RWPE2 (cell line): Measurements from ENCODE around the gene DHRS11.

Source experiments
- ATAC-seq: fragments of 200-7000 bp; cut with Tn5 transposase; 3 replicates; pipeline ENCODE4 v1.9.1; 2021; ENCODE audit warnings: low read depth
- DNase-seq: peaks from one replicate; pipeline ENCODE4 v3.0.0-alpha.2; 2020; ENCODE audit warnings: low spot score
- H3K27ac ChIP-seq: fragments of 450-650 bp; 2 replicates; pipeline ENCODE4 v1.5.1; 2017; ENCODE audit warnings: mild to moderate bottlenecking; ENCODE audit not compliant: poor library complexity, severe bottlenecking
- H3K27me3 ChIP-seq: fragments of 250-450 bp; sonication (Bioruptor Pico); 2 replicates; pipeline ENCODE4 v1.5.1; 2021; ENCODE audit warnings: mild to moderate bottlenecking, moderate library complexity; ENCODE audit not compliant: insufficient read depth, poor library complexity, severe bottlenecking
- H3K36me3 ChIP-seq: fragments of 250-450 bp; sonication (Bioruptor Pico); 2 replicates; pipeline ENCODE4 v1.5.1; 2020; ENCODE audit warnings: low read depth, mild to moderate bottlenecking, moderate library complexity
- H3K4me1 ChIP-seq: fragments of 250-450 bp; sonication (Bioruptor Pico); 2 replicates; pipeline ENCODE4 v1.5.1; 2021; ENCODE audit warnings: mild to moderate bottlenecking, moderate library complexity; ENCODE audit not compliant: insufficient read depth, poor library complexity, severe bottlenecking
- H3K4me3 ChIP-seq: fragments of 250-450 bp; sonication (Bioruptor Pico); 2 replicates; pipeline ENCODE4 v1.5.1; 2021; ENCODE audit warnings: mild to moderate bottlenecking, moderate library complexity; ENCODE audit not compliant: severe bottlenecking
- H3K9me3 ChIP-seq: fragments of 250-450 bp; sonication (Bioruptor Pico); 2 replicates; pipeline ENCODE4 v1.5.1; 2021; ENCODE audit warnings: mild to moderate bottlenecking, moderate library complexity; ENCODE audit not compliant: severe bottlenecking
- TF ChIP-seq, protein P1 (sequence below): fragments of 450-650 bp; IDR thresholded peaks from one replicate; pipeline ENCODE4 v1.5.1; 2017; ENCODE audit warnings: mild to moderate bottlenecking, moderate library complexity; ENCODE audit not compliant: poor library complexity, severe bottlenecking

Gene DHRS11

GRCh38 chr17:36592716-36593321 lies 1.1 kb downstream of the DHRS11 start:
- peak overlapping the region; percentile 36 for H3K27ac ChIP-seq

DNA sequence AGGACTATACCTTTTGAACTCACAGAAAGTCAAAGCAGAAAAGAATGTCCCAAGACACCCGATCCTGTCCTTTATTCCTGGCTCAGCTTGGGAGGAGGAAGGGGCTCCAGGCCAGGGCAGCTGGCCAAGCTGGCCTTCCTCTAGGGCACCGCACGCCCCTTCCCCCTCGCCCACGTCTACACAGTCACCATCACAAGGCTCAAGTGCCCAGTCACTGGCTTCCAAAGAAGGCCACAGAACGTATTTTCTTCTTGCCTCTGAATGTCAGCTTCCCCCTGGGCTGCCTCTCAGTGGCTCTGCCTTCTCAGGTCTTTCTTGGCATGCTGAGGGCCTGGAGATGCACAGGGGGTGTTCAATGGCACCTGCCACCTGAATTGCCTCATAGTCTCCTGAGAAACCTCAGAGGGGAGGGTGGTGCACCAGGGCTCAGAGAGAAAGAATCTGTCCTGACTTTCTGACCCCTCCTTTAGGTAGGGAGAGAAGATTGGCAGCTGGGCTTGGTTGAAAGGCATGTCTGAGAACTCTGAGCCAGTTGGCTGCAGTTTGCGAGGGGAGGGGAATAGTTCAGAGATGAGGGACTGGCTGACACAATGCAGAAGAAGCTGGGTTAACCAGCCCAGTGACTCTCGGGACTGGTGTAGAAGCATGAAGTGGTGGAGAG lies 2.1 kb downstream of the DHRS11 start:
- H3K27me3 ChIP-seq = no peaks in the 10 kb centered on the region
- no peak overlapping the region for H3K4me3 ChIP-seq
- ATAC-seq = no peak
- no peaks in the 10 kb centered on the region for H3K4me1 ChIP-seq
- no peak overlapping the region for H3K27ac ChIP-seq
- peaks cover 17% of the 10 kb centered on the region for H3K36me3 ChIP-seq
- no peaks in the 10 kb centered on the region for H3K9me3 ChIP-seq
- no peak for DNase-seq
- TF ChIP-seq, protein P1, sequence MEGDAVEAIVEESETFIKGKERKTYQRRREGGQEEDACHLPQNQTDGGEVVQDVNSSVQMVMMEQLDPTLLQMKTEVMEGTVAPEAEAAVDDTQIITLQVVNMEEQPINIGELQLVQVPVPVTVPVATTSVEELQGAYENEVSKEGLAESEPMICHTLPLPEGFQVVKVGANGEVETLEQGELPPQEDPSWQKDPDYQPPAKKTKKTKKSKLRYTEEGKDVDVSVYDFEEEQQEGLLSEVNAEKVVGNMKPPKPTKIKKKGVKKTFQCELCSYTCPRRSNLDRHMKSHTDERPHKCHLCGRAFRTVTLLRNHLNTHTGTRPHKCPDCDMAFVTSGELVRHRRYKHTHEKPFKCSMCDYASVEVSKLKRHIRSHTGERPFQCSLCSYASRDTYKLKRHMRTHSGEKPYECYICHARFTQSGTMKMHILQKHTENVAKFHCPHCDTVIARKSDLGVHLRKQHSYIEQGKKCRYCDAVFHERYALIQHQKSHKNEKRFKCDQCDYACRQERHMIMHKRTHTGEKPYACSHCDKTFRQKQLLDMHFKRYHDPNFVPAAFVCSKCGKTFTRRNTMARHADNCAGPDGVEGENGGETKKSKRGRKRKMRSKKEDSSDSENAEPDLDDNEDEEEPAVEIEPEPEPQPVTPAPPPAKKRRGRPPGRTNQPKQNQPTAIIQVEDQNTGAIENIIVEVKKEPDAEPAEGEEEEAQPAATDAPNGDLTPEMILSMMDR = no peak

More at GRCh38 chr17:36592716-36593321, 1.1 kb downstream of the DHRS11 start:
- TF ChIP-seq, protein P1 = no peak
- DNase-seq (no peak), ATAC-seq (peak; percentile 13; the same call in 1 of the 3 replicates)
- Histone ChIP-seq H3K36me3 (peaks cover 24% of the 10 kb centered on the region), H3K9me3 (no peaks in the 10 kb centered on the region), H3K4me3 (peak overlapping the region; percentile 85), H3K27me3 (no peaks in the 10 kb centered on the region), H3K4me1 (no peaks in the 10 kb centered on the region)

GRCh38 chr17:36594626-36595401 lies 3.1 kb downstream of the DHRS11 start:
- H3K36me3 ChIP-seq = peaks cover 7% of the 10 kb centered on the region
- H3K27ac ChIP-seq = no peak overlapping the region
- ATAC-seq = no peak

GRCh38 chr17:36597226-36597625 lies 5.5 kb downstream of the DHRS11 start:
- H3K9me3 ChIP-seq = no peaks in the 10 kb centered on the region
- no peak overlapping the region for H3K27ac ChIP-seq
- H3K36me3 ChIP-seq = no peaks in the 10 kb centered on the region
- DNase-seq (no peak), ATAC-seq (no peak)
- H3K4me3 ChIP-seq = no peak overlapping the region
- H3K4me1 ChIP-seq = no peaks in the 10 kb centered on the region
- H3K27me3 ChIP-seq = no peaks in the 10 kb centered on the region
- TF ChIP-seq, protein P1 = no peak

More at GRCh38 chr17:36594626-36595401, 3.1 kb downstream of the DHRS11 start:
- Histone ChIP-seq H3K4me3 (no peak overlapping the region), H3K9me3 (no peaks in the 10 kb centered on the region), H3K4me1 (no peaks in the 10 kb centered on the region), H3K27me3 (no peaks in the 10 kb centered on the region)
- no peak for DNase-seq
- TF ChIP-seq, protein P1 = no peak
